Measurements from ENCODE around the gene FAM171A1.

- TF ChIP-seq CTCF (IDR thresholded peaks at IDR 0.05) (no peak), POLR2A (IDR thresholded peaks at IDR 0.05) (no peak)
These were observed 2.8 kb downstream of the FAM171A1 start for GRCh38 chr10:15368101-15368855.

All from prostate gland (tissue), 2 donors.